Smooth muscle cell (in vitro differentiated cells): Measurements from ENCODE around the gene BRD7. TPM values are rescaled to one million over a fixed set of nuclear protein-coding genes. Genes with fewer than 3 reads are reported as not detected.

Source experiments
- DNase-seq: peaks from one replicate; lab custom pipeline; 2025; ENCODE audit not compliant: unreplicated experiment; lab: John Stamatoyannopoulos, UW
- H2AFZ ChIP-seq: fragments of 200-600 bp; sonication (generic); 2 replicates; pipeline ENCODE4 v1.6.0; 2016; ENCODE audit warnings: antibody characterized with exemption, low read depth, mild to moderate bottlenecking
- H3F3A ChIP-seq: fragments of 200-600 bp; sonication (generic); 2 replicates; pipeline ENCODE4 v1.6.0; 2017; ENCODE audit warnings: antibody characterized with exemption, low read depth
- H3K27ac ChIP-seq: fragments of 200-600 bp; sonication (generic); 2 replicates; pipeline ENCODE4 v1.5.1; 2016; ENCODE audit warnings: low read depth, mild to moderate bottlenecking
- H3K27me3 ChIP-seq: fragments of 200-600 bp; sonication (generic); 2 replicates; pipeline ENCODE4 v1.6.1; 2016; ENCODE audit warnings: low read depth, mild to moderate bottlenecking
- H3K36me3 ChIP-seq: fragments of 200-600 bp; sonication (generic); 2 replicates; pipeline ENCODE4 v1.5.1; 2016; ENCODE audit warnings: low read depth
- H3K4me1 ChIP-seq: fragments of 200-600 bp; sonication (generic); 2 replicates; pipeline ENCODE4 v1.5.1; 2016; ENCODE audit warnings: low read depth
- H3K4me2 ChIP-seq: fragments of 200-600 bp; sonication (generic); 2 replicates; pipeline ENCODE4 v1.6.0; 2016; ENCODE audit warnings: mild to moderate bottlenecking
- H3K4me3 ChIP-seq: fragments of 200-600 bp; sonication (generic); 2 replicates; pipeline ENCODE4 v1.5.1; 2016; ENCODE audit warnings: mild to moderate bottlenecking
- H3K79me2 ChIP-seq: fragments of 200-600 bp; sonication (generic); 2 replicates; pipeline ENCODE4 v1.6.0; 2016; ENCODE audit warnings: low read depth, mild to moderate bottlenecking
- H3K9ac ChIP-seq: fragments of 200-600 bp; sonication (generic); 2 replicates; pipeline ENCODE4 v1.6.0; 2016; ENCODE audit warnings: low read depth
- H3K9me3 ChIP-seq: fragments of 200-600 bp; sonication (generic); replicated peaks from 2 replicates; pipeline ENCODE4 v1.5.1; 2016; ENCODE audit warnings: low read depth
- H4K20me1 ChIP-seq: fragments of 200-600 bp; sonication (generic); 2 replicates; pipeline ENCODE4 v1.6.0; 2016; ENCODE audit warnings: low read depth
- WGBS: methylation state at CpG from one replicate; pipeline ENCODE4 v1.1.7; 2016; ENCODE audit warnings: low lambda C conversion rate; 5-methylcytosine and 5-hydroxymethylcytosine counted together
- polyA plus RNA-seq: library from polyadenylated mRNA; unstranded; fragments of >200 nt; fragmentation: Nextera tagmentation; extraction: Ambion mirVana; gene quantifications from 2 replicates; pipeline ENCODE4 v1.2.1, GENCODE V29; 2016
- total RNA-seq: library from RNA; depleted of rRNA; stranded (reverse); fragments of >200 nt; gene quantifications from 2 replicates; pipeline ENCODE4 v1.2.3, GENCODE V29; 2014
- TF ChIP-seq, protein P1 (sequence below): fragments of 200-600 bp; sonication (generic); IDR thresholded peaks from 2 replicates; pipeline ENCODE4 v1.5.1; 2017; ENCODE audit warnings: borderline replicate concordance, mild to moderate bottlenecking, antibody characterized with exemption; ENCODE audit not compliant: insufficient read depth, poor library complexity, severe bottlenecking

Gene BRD7
- total and polyA plus RNA-seq, 2 experiments from 2014 or later: 33.9 to 40.4 TPM

DNA sequence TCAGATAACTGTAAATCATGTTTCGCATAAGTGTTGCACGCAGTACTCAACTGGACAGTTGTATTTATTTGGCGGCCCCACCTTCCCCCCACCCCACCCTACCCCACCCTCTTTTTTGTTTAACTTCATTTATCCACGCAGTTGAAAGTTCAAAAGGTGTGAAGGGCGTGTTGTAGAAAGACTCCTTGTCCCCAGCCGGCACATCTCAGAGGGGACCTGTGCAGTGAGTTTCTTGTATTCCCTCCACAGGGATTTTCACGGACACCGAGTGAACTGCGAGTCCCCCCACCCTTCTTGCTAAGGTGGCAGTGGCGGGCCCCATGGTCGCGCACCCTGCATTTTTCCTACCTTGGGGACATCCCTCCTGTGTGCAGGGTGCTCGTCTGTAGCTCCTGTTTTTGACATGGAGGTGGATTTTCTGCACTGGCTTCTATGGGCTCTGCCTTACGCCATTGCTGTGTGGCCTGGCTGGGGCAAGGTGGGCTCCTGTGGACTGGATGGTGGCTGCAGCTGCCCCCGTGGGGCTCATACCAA lies 66.2 kb downstream of the BRD7 start:
- DNase-seq: no peak
- Histone ChIP-seq H3K4me2 (peak overlapping the region; percentile 17), H3K9me3 (no peaks in the 10 kb centered on the region), H3K36me3 (no peaks in the 10 kb centered on the region), H3K27ac (peak overlapping the region; percentile 96), H3K4me1 (no peaks in the 10 kb centered on the region), H3K79me2 (no peaks in the 10 kb centered on the region), H2AFZ (no peak overlapping the region), H4K20me1 (no peaks in the 10 kb centered on the region), H3K4me3 (no peak overlapping the region), H3F3A (no peaks in the 10 kb centered on the region), H3K9ac (no peak overlapping the region), H3K27me3 (no peaks in the 10 kb centered on the region)
- 92% methylated on average over 15 of the region's 15 CpGs for WGBS
- TF ChIP-seq, protein P1, sequence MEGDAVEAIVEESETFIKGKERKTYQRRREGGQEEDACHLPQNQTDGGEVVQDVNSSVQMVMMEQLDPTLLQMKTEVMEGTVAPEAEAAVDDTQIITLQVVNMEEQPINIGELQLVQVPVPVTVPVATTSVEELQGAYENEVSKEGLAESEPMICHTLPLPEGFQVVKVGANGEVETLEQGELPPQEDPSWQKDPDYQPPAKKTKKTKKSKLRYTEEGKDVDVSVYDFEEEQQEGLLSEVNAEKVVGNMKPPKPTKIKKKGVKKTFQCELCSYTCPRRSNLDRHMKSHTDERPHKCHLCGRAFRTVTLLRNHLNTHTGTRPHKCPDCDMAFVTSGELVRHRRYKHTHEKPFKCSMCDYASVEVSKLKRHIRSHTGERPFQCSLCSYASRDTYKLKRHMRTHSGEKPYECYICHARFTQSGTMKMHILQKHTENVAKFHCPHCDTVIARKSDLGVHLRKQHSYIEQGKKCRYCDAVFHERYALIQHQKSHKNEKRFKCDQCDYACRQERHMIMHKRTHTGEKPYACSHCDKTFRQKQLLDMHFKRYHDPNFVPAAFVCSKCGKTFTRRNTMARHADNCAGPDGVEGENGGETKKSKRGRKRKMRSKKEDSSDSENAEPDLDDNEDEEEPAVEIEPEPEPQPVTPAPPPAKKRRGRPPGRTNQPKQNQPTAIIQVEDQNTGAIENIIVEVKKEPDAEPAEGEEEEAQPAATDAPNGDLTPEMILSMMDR: no peak

- no peak overlapping the region for H3K4me3 ChIP-seq
- peak overlapping the region; percentile 66 for H3K9ac ChIP-seq
- no peak overlapping the region for H2AFZ ChIP-seq
- H3K27me3 ChIP-seq: no peaks in the 10 kb centered on the region
- no peaks in the 10 kb centered on the region for H3K4me1 ChIP-seq
- no peaks in the 10 kb centered on the region for H3F3A ChIP-seq
- peak overlapping the region; percentile 21 for H3K4me2 ChIP-seq
- WGBS: 62% methylated on average over 13 of the region's 21 CpGs
- no peaks in the 10 kb centered on the region for H4K20me1 ChIP-seq
- TF ChIP-seq, protein P1: no peak
- no peaks in the 10 kb centered on the region for H3K9me3 ChIP-seq
- H3K79me2 ChIP-seq: no peaks in the 10 kb centered on the region
- H3K36me3 ChIP-seq: no peaks in the 10 kb centered on the region
- DNase-seq: no peak
- peak overlapping the region; percentile 96 for H3K27ac ChIP-seq
Measured at GRCh38 chr16:50301626-50302471, 66.9 kb downstream of the BRD7 start.

- H3K27me3 ChIP-seq: no peaks in the 10 kb centered on the region
- no peak for DNase-seq
- no peaks in the 10 kb centered on the region for H3F3A ChIP-seq
- H3K9me3 ChIP-seq: no peaks in the 10 kb centered on the region
- H3K4me3 ChIP-seq: no peak overlapping the region
- 78% methylated on average over 23 of the region's 23 CpGs for WGBS
- H3K4me2 ChIP-seq: peak overlapping the region; percentile 36
- no peaks in the 10 kb centered on the region for H3K4me1 ChIP-seq
- H3K79me2 ChIP-seq: no peaks in the 10 kb centered on the region
- H3K9ac ChIP-seq: peak overlapping the region; percentile 66
- H3K36me3 ChIP-seq: no peaks in the 10 kb centered on the region
- TF ChIP-seq, protein P1: no peak
- H4K20me1 ChIP-seq: no peaks in the 10 kb centered on the region
- H2AFZ ChIP-seq: no peak overlapping the region
- H3K27ac ChIP-seq: peak overlapping the region; percentile 96
Measured at GRCh38 chr16:50300942-50301625, 67.7 kb downstream of the BRD7 start.
